HG03469 (cell line): ENCODE measurements around the gene HIBADH.

Experiments
- ATAC-seq: cut with Tn5 transposase; IDR thresholded peaks from one replicate; pipeline ENCODE4 v1.9.1; 2021; ENCODE audit warnings: mild to moderate bottlenecking, moderate library complexity, moderate number of reproducible peaks; ENCODE audit not compliant: unreplicated experiment

HIBADH gene

GRCh38 chr7:27553273-27553672 lies 109.4 kb downstream of the HIBADH start:
- no peak for ATAC-seq

GRCh38 chr7:27551803-27552400 lies 110.8 kb downstream of the HIBADH start:
- ATAC-seq: no peak

- ATAC-seq: no peak
Measured at GRCh38 chr7:27549606-27550005, 113.1 kb downstream of the HIBADH start.

- no peak for ATAC-seq
Measured at GRCh38 chr7:27548304-27548703, 114.4 kb downstream of the HIBADH start.

GRCh38 chr7:27547401-27547800 lies 115.3 kb downstream of the HIBADH start:
- no peak for ATAC-seq

- ATAC-seq: no peak
Measured at GRCh38 chr7:27546610-27547009, 116.1 kb downstream of the HIBADH start.

GRCh38 chr7:27535795-27536194 lies 126.9 kb downstream of the HIBADH start:
- ATAC-seq: no peak

GRCh38 chr7:27533652-27534081 lies 129.0 kb downstream of the HIBADH start:
- no peak for ATAC-seq

- ATAC-seq: no peak
Measured at GRCh38 chr7:27532314-27532713, 130.4 kb downstream of the HIBADH start.

- ATAC-seq: no peak
Measured at GRCh38 chr7:27527348-27527714, 135.4 kb downstream of the HIBADH start.

GRCh38 chr7:27526611-27527347 lies 135.9 kb downstream of the HIBADH start:
- ATAC-seq: no peak

- ATAC-seq: no peak
Measured at GRCh38 chr7:27526131-27526530, 136.6 kb downstream of the HIBADH start.

GRCh38 chr7:27523321-27523720 lies 139.4 kb downstream of the HIBADH start:
- ATAC-seq: no peak

GRCh38 chr7:27522566-27522965 lies 140.1 kb downstream of the HIBADH start:
- no peak for ATAC-seq

GRCh38 chr7:27520815-27521790 lies 141.6 kb downstream of the HIBADH start:
- ATAC-seq: no peak

GRCh38 chr7:27519793-27520469 lies 142.8 kb downstream of the HIBADH start:
- no peak for ATAC-seq

- no peak for ATAC-seq
Measured at GRCh38 chr7:27518561-27519350, 143.9 kb downstream of the HIBADH start.

- ATAC-seq: no peak
Measured at GRCh38 chr7:27516421-27516820, 146.3 kb downstream of the HIBADH start.

GRCh38 chr7:27515933-27516332 lies 146.8 kb downstream of the HIBADH start:
- ATAC-seq: no peak

GRCh38 chr7:27514861-27515260 lies 147.8 kb downstream of the HIBADH start:
- ATAC-seq: no peak
